Left ventricle myocardium superior (tissue), 1 donor: ENCODE results near the gene DVL3. TPM values are rescaled to one million over a fixed set of nuclear protein-coding genes. Genes with fewer than 3 reads are reported as not detected.

ENCODE experiments used
- ATAC-seq: fragments of 200-7000 bp; cut with Tn5 transposase; one replicate; pipeline ENCODE4 v1.9.1; 2020; ENCODE audit warnings: mild to moderate bottlenecking, moderate library complexity
- DNase-seq: peaks from one replicate; pipeline ENCODE4 v3.0.0-alpha.2; 2020
- intact Hi-C: fragments of 100-400 bp; cut with micrococcal nuclease; formaldehyde crosslinking; loops from one replicate; pipeline ENCODE4 v1.11.0; 2022
- total RNA-seq: library from RNA; stranded (reverse); fragmentation: NEBNext Ultra II Directional; extraction: Animal tissue kit (Norgen Biotek cat#: 25700); gene quantifications from one replicate; pipeline ENCODE4 v1.2.1, GENCODE V29; 2021
- donor health status: DM: no; HTN: yes; CAD: no; lungs with severe emphysema.

DVL3 gene
- total RNA-seq, 1 donor from 2014 or later: 76.8 TPM

- ATAC-seq (no peak), DNase-seq (no peak)
- intact Hi-C loops: no loop called here
Measured at GRCh38 chr3:184193991-184194539, 38.9 kb downstream of the DVL3 start.

DNA sequence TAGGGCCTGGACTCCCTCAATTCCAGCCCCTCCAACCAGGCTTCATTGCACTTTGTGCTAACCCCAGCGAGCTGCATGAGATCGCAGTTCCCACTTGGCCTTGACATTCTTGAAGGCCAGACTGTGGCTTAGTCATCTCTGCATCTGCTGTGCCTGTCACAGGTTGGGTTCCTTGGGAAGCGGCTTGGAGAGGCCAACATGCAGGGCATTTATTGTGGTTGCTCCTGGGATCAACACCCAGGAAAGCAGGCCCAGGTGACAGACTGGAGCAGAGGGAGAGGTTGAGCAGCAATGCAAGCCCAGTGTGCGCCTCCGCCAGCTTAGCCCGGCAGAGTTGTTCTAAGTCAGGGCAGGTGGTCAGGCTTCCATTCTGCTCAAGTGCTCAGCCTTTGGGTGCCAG lies 41.4 kb downstream of the DVL3 start:
- DNase-seq: no peak
- intact Hi-C loops: no loop called here
- no peak for ATAC-seq

DNA sequence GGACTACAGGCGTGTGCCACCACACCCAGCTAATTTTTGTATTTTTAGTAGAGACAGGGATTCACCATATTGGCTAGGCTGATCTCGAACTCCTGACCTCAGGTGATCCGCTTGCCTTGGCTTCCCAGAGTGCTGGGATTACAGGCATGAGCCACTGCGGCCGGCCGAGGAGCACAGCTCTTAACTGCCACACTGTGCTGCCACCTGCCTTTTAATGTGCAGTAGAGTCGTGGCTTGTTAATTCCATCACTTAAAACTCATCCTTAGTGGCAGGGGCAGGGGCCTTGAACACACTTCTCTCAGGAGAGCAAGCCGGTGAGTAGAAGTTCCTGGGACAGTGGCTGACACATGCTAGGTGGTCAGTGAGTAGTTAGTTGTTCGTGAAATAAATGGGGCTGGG lies 43.3 kb downstream of the DVL3 start:
- ATAC-seq (no peak), DNase-seq (no peak)
- intact Hi-C loops: no loop called here

DNA sequence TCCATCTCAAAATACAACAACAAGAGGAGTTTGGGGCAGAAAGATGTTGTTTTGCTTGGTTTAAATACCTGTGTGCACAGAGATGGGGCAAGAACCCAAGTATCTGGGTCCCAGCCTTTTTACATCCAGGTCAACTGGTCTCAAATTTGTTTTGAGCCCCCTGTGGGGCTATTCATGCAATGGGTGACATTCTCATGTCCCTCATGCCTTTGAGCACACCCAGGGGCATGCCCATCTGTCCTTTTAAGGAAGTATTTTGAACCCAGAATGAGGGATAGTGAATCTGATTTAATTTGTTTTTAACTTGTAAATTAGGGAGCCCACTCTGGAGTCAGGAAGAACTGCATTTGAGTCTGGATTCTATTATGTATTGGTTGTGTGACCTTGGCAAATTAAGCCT lies 45.6 kb downstream of the DVL3 start:
- intact Hi-C loops: no loop called here
- DNase-seq: no peak
- no peak for ATAC-seq

DNA sequence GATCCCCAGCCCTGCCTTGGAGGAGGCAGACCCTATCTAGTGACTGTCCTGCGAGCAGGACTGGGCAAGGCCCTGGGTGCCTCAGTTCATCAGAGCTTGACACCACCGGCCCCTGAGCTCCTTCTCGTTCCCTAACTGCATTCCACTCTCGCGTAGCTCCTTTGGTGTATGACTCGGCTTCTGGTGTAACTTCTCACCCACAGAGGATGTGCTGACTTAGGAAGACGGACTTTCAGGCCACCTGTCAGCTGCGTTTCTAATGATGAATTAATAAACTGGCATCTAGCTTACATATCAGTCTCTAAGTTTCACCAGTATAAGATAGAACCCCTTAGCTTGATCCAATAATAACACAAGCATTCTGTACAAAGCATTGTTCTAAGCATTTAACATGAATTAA lies 48.3 kb downstream of the DVL3 start:
- intact Hi-C loops: no loop called here
- DNase-seq (no peak), ATAC-seq (no peak)

DNA sequence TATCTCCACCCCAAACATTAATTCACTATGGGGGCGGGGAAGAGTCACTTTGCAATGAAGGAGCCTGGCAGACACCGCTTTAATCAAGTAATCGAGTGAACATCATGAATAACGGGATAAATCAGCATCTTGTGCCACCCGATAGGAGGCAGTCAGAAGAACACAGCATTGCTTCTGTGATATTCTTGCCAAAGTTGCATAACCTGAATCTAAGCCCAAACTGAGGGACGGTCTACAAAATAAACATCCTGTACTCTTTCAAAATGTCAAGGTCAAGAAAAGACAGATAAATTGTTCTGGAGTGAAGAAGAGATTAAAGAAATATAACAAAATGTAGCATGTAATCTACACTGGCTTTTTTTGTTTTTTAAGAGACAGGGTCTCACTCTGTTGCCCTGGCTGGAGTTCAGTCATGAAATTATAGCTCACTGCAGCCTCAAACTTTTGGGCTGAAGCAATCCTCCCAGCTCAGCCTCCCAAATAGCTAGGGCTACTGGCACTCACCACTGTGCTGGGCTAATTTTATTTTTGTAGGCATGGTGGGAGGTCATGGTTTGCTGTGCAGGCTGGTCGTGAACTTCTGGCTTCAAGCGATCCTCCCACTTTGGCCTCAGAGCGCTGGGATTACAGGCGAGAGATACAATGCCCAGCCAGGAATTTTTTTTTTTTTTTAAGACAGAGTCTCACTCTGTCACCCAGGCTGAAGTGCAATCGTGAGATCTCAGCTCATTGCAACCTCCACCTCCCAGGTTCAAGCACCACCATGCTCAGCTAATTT lies 54.2 kb downstream of the DVL3 start:
- intact Hi-C loops: no loop called here
- peak; percentile 41 for ATAC-seq
- DNase-seq: no peak

DNA sequence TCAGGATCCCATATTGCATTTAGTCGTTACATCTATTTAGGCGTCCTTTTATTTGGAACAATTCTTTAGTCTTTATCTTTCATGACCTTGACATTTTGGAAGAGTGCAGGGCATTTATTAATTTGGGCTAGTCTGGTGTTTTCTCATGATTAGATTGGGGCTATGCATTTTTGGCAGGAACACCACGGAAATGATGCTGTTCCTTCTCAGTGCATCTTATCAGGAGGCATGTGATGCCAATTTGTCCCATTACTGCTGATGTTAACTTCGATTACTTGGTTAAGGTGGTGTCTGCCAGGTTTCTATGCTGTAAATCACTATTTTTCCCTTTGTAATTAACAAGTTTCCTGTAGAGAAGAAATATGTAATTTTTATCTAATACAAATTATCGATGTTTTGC lies 56.1 kb downstream of the DVL3 start:
- DNase-seq (no peak), ATAC-seq (no peak)
- intact Hi-C loops: no loop called here

DNA sequence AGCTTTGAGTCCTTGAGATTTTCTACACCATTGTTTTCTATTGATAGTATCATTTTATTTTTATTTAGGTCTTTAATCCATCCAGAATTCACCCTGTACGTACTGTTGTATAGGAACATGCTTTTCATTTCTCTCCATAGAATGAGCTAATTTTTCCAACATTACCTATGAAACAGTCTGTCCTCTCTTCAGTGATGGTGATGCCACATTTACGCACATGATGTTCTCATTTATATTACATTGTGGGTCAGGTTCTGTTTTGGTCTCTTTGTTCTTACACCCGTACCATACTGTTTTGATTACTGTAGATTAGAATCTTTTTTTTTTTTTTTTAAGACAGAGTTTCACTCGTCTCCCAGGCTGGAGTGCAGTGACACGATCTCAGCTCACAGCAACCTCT lies 56.5 kb downstream of the DVL3 start:
- intact Hi-C loops: no loop called here
- DNase-seq: no peak
- no peak for ATAC-seq

GRCh38 chr3:184218814-184219213 lies 63.6 kb downstream of the DVL3 start:
- DNase-seq (no peak), ATAC-seq (no peak)
- intact Hi-C loops: no loop called here

GRCh38 chr3:184222521-184222920 lies 67.3 kb downstream of the DVL3 start:
- DNase-seq (no peak), ATAC-seq (no peak)
- intact Hi-C loops: no loop called here

Other genes starting within 250 kb of the DVL3 start
- gene ABCC5, start 137.5 kb upstream of the DVL3 start, total RNA-seq: 44.1 TPM
- not detected for gene HTR3D, start 123.6 kb upstream of the DVL3 start, total RNA-seq
- not detected for gene HTR3C, start 102.3 kb upstream of the DVL3 start, total RNA-seq
- not detected for gene HTR3E, start 58.3 kb upstream of the DVL3 start, total RNA-seq
- 33.1 TPM for gene EIF2B5, start 20.0 kb upstream of the DVL3 start, total RNA-seq
- gene AP2M1, start 19.5 kb downstream of the DVL3 start, total RNA-seq: 318 TPM
- gene ABCF3, start 30.8 kb downstream of the DVL3 start, total RNA-seq: 75.6 TPM
- gene VWA5B2, start 74.2 kb downstream of the DVL3 start, total RNA-seq: not detected
- 18.5 TPM for gene ALG3, start 93.6 kb downstream of the DVL3 start, total RNA-seq
- gene EEF1AKMT4, start 94.3 kb downstream of the DVL3 start, total RNA-seq: 1.6 TPM
- gene CAMK2N2, start 106.2 kb downstream of the DVL3 start, total RNA-seq: not detected
- not detected for gene ECE2, start 120.6 kb downstream of the DVL3 start, total RNA-seq
- 242 TPM for gene PSMD2, start 143.9 kb downstream of the DVL3 start, total RNA-seq
- gene EIF4G1, start 159.2 kb downstream of the DVL3 start, total RNA-seq: 250 TPM
- 41.0 TPM for gene FAM131A, start 182.2 kb downstream of the DVL3 start, total RNA-seq
- gene CLCN2, start 206.2 kb downstream of the DVL3 start, total RNA-seq: 3.6 TPM
- gene POLR2H, start 206.3 kb downstream of the DVL3 start, total RNA-seq: 26.0 TPM
- gene THPO, start 222.8 kb downstream of the DVL3 start, total RNA-seq: 0.37 TPM
- gene CHRD, start 224.7 kb downstream of the DVL3 start, total RNA-seq: 4.6 TPM